GM12878 (cell line): Measurements from ENCODE around the gene KCNJ12. TPM values are rescaled to one million over a fixed set of nuclear protein-coding genes. Genes with fewer than 3 reads are reported as not detected.

Source experiments
- ATAC-seq: fragments of 200-7000 bp; cut with Tn5 transposase; 3 replicates; pipeline ENCODE4 v1.9.1; 2020; ENCODE audit warnings: mild to moderate bottlenecking, moderate library complexity
- BruUV-seq: library from RNA; stranded (reverse); fragments of 400-500 nt; replicated peaks from 2 replicates; lab custom pipeline; 2021; lab: Mats Ljungman, UMichigan
- CTCF ChIA-PET: fragments of 300-600 bp; sonication (Branson Sonifier 250); formaldehyde crosslinking; extraction: SDS; loops from one replicate; lab custom pipeline; 2021; ENCODE audit warnings: inconsistent platforms; lab: Yijun Ruan, JAX
- POLR2A ChIA-PET: fragments of 350-600 bp; formaldehyde crosslinking; extraction: SDS; loops from one replicate; lab custom pipeline; 2021; ENCODE audit warnings: inconsistent platforms; lab: Charles Lee
- RAD21 ChIA-PET: fragments of 300-600 bp; sonication (Branson Sonifier 250); formaldehyde crosslinking; loops from one replicate; lab custom pipeline; 2023; ENCODE audit warnings: antibody characterized with exemption; ENCODE audit not compliant: unreplicated experiment; lab: Charles Lee
- SMC1A ChIA-PET: fragments of 300-600 bp; sonication (Branson Sonifier 250); formaldehyde crosslinking; loops from one replicate; lab custom pipeline; 2023; ENCODE audit not compliant: unreplicated experiment, uncharacterized antibody; lab: Charles Lee
- DNase-seq: peaks from one replicate; pipeline ENCODE4 v3.0.0-alpha.2; 2011; ENCODE audit warnings: low read depth, low spot score
- FAIRE-seq: peaks from 3 replicates; lab custom pipeline; 2011; peaks lifted over from hg19 to GRCh38; lab: Jason Lieb, UNC
- H2AFZ ChIP-seq: 2 replicates; pipeline ENCODE4 v1.6.0; 2011; ENCODE audit warnings: low read depth, low read length, control low read depth; ENCODE audit not compliant: control insufficient read depth
- H3K27ac ChIP-seq: 2 replicates; pipeline ENCODE4 v1.5.1; 2011; ENCODE audit warnings: control low read depth; ENCODE audit not compliant: control insufficient read depth, insufficient read depth
- H3K27me3 ChIP-seq, 2 experiments: replicated peaks in 1 of 2; 2 replicates each; pipeline versions ENCODE4 v1.6.0 to v1.6.1; 2011; ENCODE audit warnings: low read length in 1 of 2; ENCODE audit not compliant: control insufficient read depth in 2 of 2, insufficient read depth in 2 of 2
- H3K36me3 ChIP-seq, 2 experiments: 2 replicates each; pipeline ENCODE4 v1.5.1; 2011; ENCODE audit warnings: low read length in 1 of 2; ENCODE audit not compliant: control insufficient read depth in 2 of 2, insufficient read depth in 2 of 2
- H3K4me1 ChIP-seq: 2 replicates; pipeline ENCODE4 v1.6.1; 2011; ENCODE audit warnings: mild to moderate bottlenecking, low read length, moderate library complexity, mixed read lengths; ENCODE audit not compliant: control insufficient read depth, insufficient read depth
- H3K4me2 ChIP-seq: 2 replicates; pipeline ENCODE4 v1.6.0; 2011; ENCODE audit warnings: control low read depth; ENCODE audit not compliant: control insufficient read depth, insufficient read depth
- H3K4me3 ChIP-seq: fragments of 200-600 bp; sonication (generic); 2 replicates; pipeline ENCODE4 v1.5.1; 2016
- H3K79me2 ChIP-seq: 2 replicates; pipeline ENCODE4 v1.6.0; 2011; ENCODE audit warnings: low read length; ENCODE audit not compliant: control insufficient read depth, insufficient read depth
- H3K9ac ChIP-seq: 2 replicates; pipeline ENCODE4 v1.8.0; 2011; ENCODE audit warnings: low read length, control low read depth, mixed read lengths; ENCODE audit not compliant: control insufficient read depth, insufficient read depth
- H3K9me3 ChIP-seq: replicated peaks from 3 replicates; pipeline ENCODE4 v1.5.1; 2011; ENCODE audit warnings: mild to moderate bottlenecking, low read length; ENCODE audit not compliant: control insufficient read depth, insufficient read depth
- H4K20me1 ChIP-seq: 2 replicates; pipeline ENCODE4 v1.6.0; 2011; ENCODE audit not compliant: control insufficient read depth, insufficient read depth
- BHLHE40 ChIP-seq, 2 experiments: fragments of 450-650 bp in 1 of 2; IDR thresholded peaks; 2 replicates each; pipeline ENCODE4 v1.6.1; 2011 to 2017; ENCODE audit warnings: low read depth in 2 of 2, borderline replicate concordance in 1 of 2, improper control_type of control experiment in 1 of 2, low read length in 1 of 2, mild to moderate bottlenecking in 1 of 2
- CTCF ChIP-seq, 3 experiments: IDR thresholded peaks in 2 of 3; conservative IDR thresholded peaks in 1 of 3; 2 replicates each; pipeline ENCODE4 v1.5.1; 2011; ENCODE audit warnings: low read depth in 3 of 3, low read length in 3 of 3, mild to moderate bottlenecking in 3 of 3, control low read depth in 2 of 3, moderate library complexity in 2 of 3, inconsistent platforms in 1 of 3, mixed read lengths in 1 of 3; ENCODE audit not compliant: control insufficient read depth in 2 of 3, insufficient read depth in 1 of 3; ENCODE audit errors: extremely low read depth in 1 of 3
- CUX1 ChIP-seq: IDR thresholded peaks from 2 replicates; pipeline ENCODE4 v1.6.1; 2012; ENCODE audit warnings: improper control_type of control experiment, low read depth, low read length; ENCODE audit not compliant: insufficient replicate concordance
- HDAC6 ChIP-seq: fragments of 200-600 bp; sonication (generic); IDR thresholded peaks from one replicate; pipeline ENCODE4 v1.8.0; 2017; ENCODE audit warnings: antibody characterized with exemption; ENCODE audit not compliant: unreplicated experiment
- KLF5 ChIP-seq: fragments of 450-650 bp; IDR thresholded peaks from 2 replicates; pipeline ENCODE4 v1.6.1; 2014; ENCODE audit warnings: mild to moderate bottlenecking; ENCODE audit not compliant: partially characterized antibody
- MTA2 ChIP-seq: fragments of 450-650 bp; IDR thresholded peaks from 2 replicates; pipeline ENCODE4 v1.6.1; 2016; ENCODE audit warnings: low read depth, mild to moderate bottlenecking, moderate library complexity
- MTA3 ChIP-seq: IDR thresholded peaks from 2 replicates; pipeline ENCODE4 v1.6.1; 2012; ENCODE audit warnings: low read length, inconsistent platforms, borderline replicate concordance
- SUPT20H ChIP-seq: IDR thresholded peaks from 2 replicates; pipeline ENCODE4 v1.6.1; 2011; ENCODE audit warnings: low read depth, mild to moderate bottlenecking, low read length, moderate library complexity, borderline replicate concordance; ENCODE audit not compliant: control insufficient read depth
- WGBS: methylation state at CpG from one replicate; pipeline ENCODE4 v1.1.6; 2016; ENCODE audit warnings: low lambda C conversion rate; ENCODE audit not compliant: insufficient replicate concordance, insufficient coverage; ENCODE audit errors: missing lambda C conversion rate; 5-methylcytosine and 5-hydroxymethylcytosine counted together
- in situ Hi-C: fragments of 300-500 bp; cut with MboI; formaldehyde crosslinking; loops from 9 replicates; pipeline ENCODE4 v1.14.3; 2018; ENCODE audit warnings: mixed read lengths
- intact Hi-C: fragments of 100-400 bp; cut with micrococcal nuclease; formaldehyde crosslinking; loops from one replicate; pipeline ENCODE4 v1.14.2; 2022; ENCODE audit not compliant: unreplicated experiment
- polyA plus RNA-seq, 11 experiments: library from polyadenylated mRNA; depleted of rRNA in 4 of 11; unstranded in 6 of 11; stranded (reverse) in 5 of 11; fragments of >200 nt; fragmentation: Nextera tagmentation in 4 of 11; fragmentation: Illumina TruSeq in 1 of 11; extraction: Ambion mirVana in 4 of 11; extraction: Trizol in 1 of 11; gene quantifications; 1 replicate in 1 of 11; 2 replicates in 10 of 11; pipeline versions ENCODE4 v1.2.1 to v1.2.3, GENCODE V29; 2011 to 2016; ENCODE audit warnings: inconsistent platforms in 2 of 11, missing spikeins in 2 of 11, low read depth in 1 of 11
- total RNA-seq, 4 experiments: library from RNA; depleted of rRNA in 3 of 4; stranded (reverse); fragments of >200 nt in 3 of 4; fragmentation: Illumina TruSeq in 1 of 4; extraction: Trizol in 1 of 4; gene quantifications; 2 replicates each; pipeline versions ENCODE4 v1.2.1 to v1.2.3, GENCODE V29; 2013 to 2021
- TF ChIP-seq, protein P1 (sequence below): fragments of 450-650 bp; IDR thresholded peaks from 2 replicates; pipeline ENCODE4 v1.6.1; 2017; ENCODE audit warnings: antibody characterized with exemption, mild to moderate bottlenecking, moderate library complexity

Gene KCNJ12
- total and polyA plus RNA-seq, 10 of the 15 experiments (the other 5 are each of a cell fraction or from before 2014, with no cell fraction given): 0.04 to 0.21 (median 0.09) TPM; not detected in 3

DNA sequence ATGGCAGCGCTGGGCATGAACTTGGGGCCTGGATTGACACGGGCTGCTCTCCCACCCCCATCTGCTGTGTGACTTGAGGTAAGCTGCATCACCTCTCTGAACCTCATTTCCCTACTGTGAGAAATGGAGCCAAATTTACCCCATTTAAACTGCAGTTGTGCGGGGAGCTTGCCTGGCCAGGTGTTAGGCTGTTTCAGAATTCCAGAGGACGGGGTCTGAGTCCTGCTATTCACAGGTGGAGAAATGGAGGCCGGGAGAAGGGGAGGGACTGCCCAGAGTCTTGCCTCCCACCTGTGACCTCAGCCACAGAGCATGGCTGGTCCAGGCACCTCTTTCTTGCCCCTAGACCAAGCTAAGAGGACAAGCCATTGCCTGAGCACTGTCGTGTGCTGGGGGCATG, 12.8 kb downstream of the KCNJ12 start:
- Histone ChIP-seq H3K4me1 (no peaks in the 10 kb centered on the region), H3K4me2 (no peak overlapping the region), H3K4me3 (no peak overlapping the region), H3K9me3 (no peaks in the 10 kb centered on the region), H3K9ac (no peak overlapping the region), H3K79me2 (no peaks in the 10 kb centered on the region), H4K20me1 (no peaks in the 10 kb centered on the region), H3K27me3 (no peaks in the 10 kb centered on the region; a peak in 1 of 4 replicates), H2AFZ (no peak overlapping the region), H3K27ac (no peak overlapping the region), H3K36me3 (no peaks in the 10 kb centered on the region)
- 27% methylated on average over 6 of the region's 6 CpGs for WGBS
- no peak for FAIRE-seq
- SMC1A ChIA-PET: no interaction called here
- CTCF ChIA-PET: no interaction called here
- DNase-seq: no peak
- intact Hi-C loops (no loop called here), in situ Hi-C loops (no loop called here)
- POLR2A ChIA-PET: no interaction called here
- ATAC-seq: no peak
- BruUV-seq: no TSS peak
- RAD21 ChIA-PET: no interaction called here
- no peak for TF ChIP-seq CUX1
- TF ChIP-seq HDAC6: no peak
- no peak for TF ChIP-seq SUPT20H
- TF ChIP-seq MTA2: no peak
- no peak for TF ChIP-seq MTA3
- TF ChIP-seq BHLHE40 (IDR thresholded peaks at IDR 0.05; ENCODE audit: borderline replicate concordance in 1 of 2, low read depth in 2 of 2, low read length in 1 of 2): no peak
- TF ChIP-seq, protein P1, sequence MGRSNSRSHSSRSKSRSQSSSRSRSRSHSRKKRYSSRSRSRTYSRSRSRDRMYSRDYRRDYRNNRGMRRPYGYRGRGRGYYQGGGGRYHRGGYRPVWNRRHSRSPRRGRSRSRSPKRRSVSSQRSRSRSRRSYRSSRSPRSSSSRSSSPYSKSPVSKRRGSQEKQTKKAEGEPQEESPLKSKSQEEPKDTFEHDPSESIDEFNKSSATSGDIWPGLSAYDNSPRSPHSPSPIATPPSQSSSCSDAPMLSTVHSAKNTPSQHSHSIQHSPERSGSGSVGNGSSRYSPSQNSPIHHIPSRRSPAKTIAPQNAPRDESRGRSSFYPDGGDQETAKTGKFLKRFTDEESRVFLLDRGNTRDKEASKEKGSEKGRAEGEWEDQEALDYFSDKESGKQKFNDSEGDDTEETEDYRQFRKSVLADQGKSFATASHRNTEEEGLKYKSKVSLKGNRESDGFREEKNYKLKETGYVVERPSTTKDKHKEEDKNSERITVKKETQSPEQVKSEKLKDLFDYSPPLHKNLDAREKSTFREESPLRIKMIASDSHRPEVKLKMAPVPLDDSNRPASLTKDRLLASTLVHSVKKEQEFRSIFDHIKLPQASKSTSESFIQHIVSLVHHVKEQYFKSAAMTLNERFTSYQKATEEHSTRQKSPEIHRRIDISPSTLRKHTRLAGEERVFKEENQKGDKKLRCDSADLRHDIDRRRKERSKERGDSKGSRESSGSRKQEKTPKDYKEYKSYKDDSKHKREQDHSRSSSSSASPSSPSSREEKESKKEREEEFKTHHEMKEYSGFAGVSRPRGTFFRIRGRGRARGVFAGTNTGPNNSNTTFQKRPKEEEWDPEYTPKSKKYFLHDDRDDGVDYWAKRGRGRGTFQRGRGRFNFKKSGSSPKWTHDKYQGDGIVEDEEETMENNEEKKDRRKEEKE: no peak
- TF ChIP-seq CTCF (IDR thresholded peaks at IDR 0.05 in 2 of 3, conservative IDR thresholded peaks at IDR 0.05 in 1 of 3; ENCODE audit: control insufficient read depth in 2 of 3, extremely low read depth in 1 of 3, insufficient read depth in 1 of 3, low read depth in 3 of 3, low read length in 3 of 3): no peak
- TF ChIP-seq KLF5: no peak
